ENCODE data around the gene SESTD1. TPM values are rescaled to one million over a fixed set of nuclear protein-coding genes. Genes with fewer than 3 reads are reported as not detected.
"Not testable (repeated sequence)": the region's sequence is repeated elsewhere in the genome, so short reads cannot be mapped to it uniquely, and the experiment has no call there.

Gene SESTD1
- total RNA-seq, 6 donors from 2014 or later = 38.0 to 108 (median 92.4) TPM

- Histone ChIP-seq H3K4me3 (no peak overlapping the region), H3K9me3 (no peaks in the 10 kb centered on the region), H3K27me3 (no peaks in the 10 kb centered on the region), H3K4me1 (peaks cover 0 to 7% (median 6%) of the 10 kb centered on the region in 4 donors), H3K27ac (no peak overlapping the region), H3K36me3 (no peaks in the 10 kb centered on the region)
- WGBS, 2 donors = 82 to 92% methylated on average over 3 of the region's 3 CpGs
- TF ChIP-seq CTCF (IDR thresholded peaks at IDR 0.05) (no peak), POLR2A (IDR thresholded peaks at IDR 0.05) (no peak), EP300 (IDR thresholded peaks at IDR 0.05) (no peak), POLR2AphosphoS5 (IDR thresholded peaks at IDR 0.05) (no peak)
- DNase-seq = no peak
- no peak for ATAC-seq (ENCODE audit: low FRiP score in 2 of 2)
These were observed 14.5 kb downstream of the SESTD1 start for GRCh38 chr2:179250095-179250494.

- H3K4me1 ChIP-seq = peaks cover 0 to 6% (median 2%) of the 10 kb centered on the region in 4 donors
- no peaks in the 10 kb centered on the region for H3K36me3 ChIP-seq
- TF ChIP-seq EP300 (IDR thresholded peaks at IDR 0.05) (no peak), CTCF (IDR thresholded peaks at IDR 0.05) (no peak), POLR2A (IDR thresholded peaks at IDR 0.05) (no peak), POLR2AphosphoS5 (IDR thresholded peaks at IDR 0.05) (no peak)
- DNase-seq = no peak
- no peaks in the 10 kb centered on the region for H3K27me3 ChIP-seq
- H3K27ac ChIP-seq = no peak overlapping the region
- no peaks in the 10 kb centered on the region for H3K9me3 ChIP-seq
- ATAC-seq (ENCODE audit: low FRiP score in 2 of 2) = no peak
- 71 to 85% methylated on average over 1 of the region's 1 CpG for WGBS, 2 donors
- no peak overlapping the region for H3K4me3 ChIP-seq
These were observed 16.6 kb downstream of the SESTD1 start for GRCh38 chr2:179248024-179248348.

- H3K9me3 ChIP-seq = no peaks in the 10 kb centered on the region
- no peak overlapping the region for H3K4me3 ChIP-seq
- ATAC-seq (ENCODE audit: low FRiP score in 2 of 2) (no peak), DNase-seq (no peak)
- H3K4me1 ChIP-seq = peaks cover 0 to 6% (median 0%) of the 10 kb centered on the region in 4 donors
- H3K27me3 ChIP-seq = no peaks in the 10 kb centered on the region
- no peaks in the 10 kb centered on the region for H3K36me3 ChIP-seq
- H3K27ac ChIP-seq = no peak overlapping the region
- WGBS, 2 donors = 67 to 95% methylated on average over 2 of the region's 2 CpGs
- no peak for TF ChIP-seq EP300 (IDR thresholded peaks at IDR 0.05)
- no peak for TF ChIP-seq POLR2A (IDR thresholded peaks at IDR 0.05)
- TF ChIP-seq POLR2AphosphoS5 (IDR thresholded peaks at IDR 0.05) = no peak
- no peak for TF ChIP-seq CTCF (IDR thresholded peaks at IDR 0.05)
These were observed 17.2 kb downstream of the SESTD1 start for GRCh38 chr2:179247318-179248023.

- ATAC-seq (ENCODE audit: low FRiP score in 2 of 2); H3K4me1 ChIP-seq; H3K4me3 ChIP-seq; H3K27me3 ChIP-seq; H3K27ac ChIP-seq; H3K36me3 ChIP-seq; H3K9me3 ChIP-seq: not testable (repeated sequence)
- WGBS, 2 donors = 87 to 91% methylated on average over 10 of the region's 10 CpGs
- peak in 1 of 2 donors; percentile 2 for DNase-seq
These were observed 18.8 kb downstream of the SESTD1 start for GRCh38 chr2:179245843-179246242.

- DNase-seq (no peak), ATAC-seq (ENCODE audit: low FRiP score in 2 of 2) (no peak)
- peaks cover 18 to 29% (median 21%) of the 10 kb centered on the region in 4 donors for H3K4me1 ChIP-seq
- H3K9me3 ChIP-seq = no peaks in the 10 kb centered on the region
- 85 to 90% methylated on average over 1 of the region's 1 CpG for WGBS, 2 donors
- H3K27me3 ChIP-seq = no peaks in the 10 kb centered on the region
- H3K4me3 ChIP-seq = no peak overlapping the region
- no peak for TF ChIP-seq POLR2AphosphoS5 (IDR thresholded peaks at IDR 0.05)
- no peak for TF ChIP-seq EP300 (IDR thresholded peaks at IDR 0.05)
- TF ChIP-seq POLR2A (IDR thresholded peaks at IDR 0.05) = no peak
- TF ChIP-seq CTCF (IDR thresholded peaks at IDR 0.05) = no peak
- H3K27ac ChIP-seq = no peak overlapping the region
- H3K36me3 ChIP-seq = no peaks in the 10 kb centered on the region
These were observed 21.6 kb downstream of the SESTD1 start for GRCh38 chr2:179243046-179243445.
